Skeletal muscle cell (primary cell): Measurements from ENCODE around the gene ZCCHC8.
"Not testable (repeated sequence)": the region's sequence is repeated elsewhere in the genome, so short reads cannot be mapped to it uniquely, and the experiment has no call there.

ENCODE experiments used
- DNase-seq: peaks from one replicate; pipeline ENCODE4 v3.0.0-alpha.2; 2010; ENCODE audit warnings: low read depth
- H3K4me3 ChIP-seq: 2 replicates; pipeline ENCODE4 v1.5.1; 2011; ENCODE audit warnings: low read depth, mild to moderate bottlenecking, control low read depth, low read length, moderate library complexity

ZCCHC8 gene

GRCh38 chr12:122480753-122481152 is 20.0 kb downstream of the ZCCHC8 start:
- no peak for DNase-seq
- H3K4me3 ChIP-seq = no peak overlapping the region

- DNase-seq = no peak
- H3K4me3 ChIP-seq = no peak overlapping the region
Measured at GRCh38 chr12:122474324-122474716, 26.4 kb downstream of the ZCCHC8 start.

GRCh38 chr12:122473543-122474323 is 27.0 kb downstream of the ZCCHC8 start:
- no peak overlapping the region for H3K4me3 ChIP-seq
- no peak for DNase-seq

GRCh38 chr12:122471324-122472226 is 29.2 kb downstream of the ZCCHC8 start:
- DNase-seq = no peak
- no peak overlapping the region for H3K4me3 ChIP-seq

GRCh38 chr12:122470576-122470975 is 30.2 kb downstream of the ZCCHC8 start:
- not testable (repeated sequence) for H3K4me3 ChIP-seq, DNase-seq

GRCh38 chr12:122469856-122470255 is 30.9 kb downstream of the ZCCHC8 start:
- H3K4me3 ChIP-seq, DNase-seq: not testable (repeated sequence)

GRCh38 chr12:122467983-122468382 is 32.7 kb downstream of the ZCCHC8 start:
- DNase-seq = no peak
- no peak overlapping the region for H3K4me3 ChIP-seq

- not testable (repeated sequence) for H3K4me3 ChIP-seq
- DNase-seq = peak; percentile 86
Measured at GRCh38 chr12:122464317-122465042, 36.3 kb downstream of the ZCCHC8 start.

- no peak for DNase-seq
- no peak overlapping the region for H3K4me3 ChIP-seq
Measured at GRCh38 chr12:122460641-122461040, 40.1 kb downstream of the ZCCHC8 start.

GRCh38 chr12:122460061-122460460 is 40.7 kb downstream of the ZCCHC8 start:
- no peak for DNase-seq
- no peak overlapping the region for H3K4me3 ChIP-seq

- H3K4me3 ChIP-seq = no peak overlapping the region
- no peak for DNase-seq
Measured at GRCh38 chr12:122459211-122459610, 41.5 kb downstream of the ZCCHC8 start.

- DNase-seq = no peak
- no peak overlapping the region for H3K4me3 ChIP-seq
Measured at GRCh38 chr12:122458105-122459035, 42.4 kb downstream of the ZCCHC8 start.

GRCh38 chr12:122457627-122458026 is 43.1 kb downstream of the ZCCHC8 start:
- H3K4me3 ChIP-seq = no peak overlapping the region
- no peak for DNase-seq

- no peak for DNase-seq
- no peak overlapping the region for H3K4me3 ChIP-seq
Measured at GRCh38 chr12:122454739-122455138, 46.0 kb downstream of the ZCCHC8 start.

- no peak for DNase-seq
- H3K4me3 ChIP-seq = no peak overlapping the region
Measured at GRCh38 chr12:122454250-122454721, 46.4 kb downstream of the ZCCHC8 start.

- no peak overlapping the region for H3K4me3 ChIP-seq
- no peak for DNase-seq
Measured at GRCh38 chr12:122452701-122453285, 47.9 kb downstream of the ZCCHC8 start.

- H3K4me3 ChIP-seq = no peak overlapping the region
- peak; percentile 56 for DNase-seq
Measured at GRCh38 chr12:122449317-122449716, 51.4 kb downstream of the ZCCHC8 start.

GRCh38 chr12:122447825-122448224 is 52.9 kb downstream of the ZCCHC8 start:
- not testable (repeated sequence) for H3K4me3 ChIP-seq, DNase-seq
